NT2/D1 (cell line): Measurements from ENCODE around the gene ATP5PD.
A peak's percentile ranks its signal among the peaks of the same experiment; 100 is the strongest.

Experiments used
- DNase-seq: peaks from one replicate; pipeline ENCODE4 v3.0.0-alpha.2; 2011; ENCODE audit warnings: low read depth, low spot score
- H3K27me3 ChIP-seq: 2 replicates; pipeline ENCODE4 v1.6.0; 2011; ENCODE audit warnings: mild to moderate bottlenecking; ENCODE audit not compliant: insufficient read length, insufficient read depth
- H3K36me3 ChIP-seq: 2 replicates; pipeline ENCODE4 v1.6.1; 2011; ENCODE audit warnings: mild to moderate bottlenecking, low read length, mixed read lengths; ENCODE audit not compliant: insufficient read depth, insufficient read length
- H3K4me1 ChIP-seq: 2 replicates; pipeline ENCODE4 v1.5.1; 2011; ENCODE audit not compliant: insufficient read depth, insufficient read length
- H3K4me3 ChIP-seq: 2 replicates; pipeline ENCODE4 v1.5.1; 2011; ENCODE audit warnings: low read depth; ENCODE audit not compliant: insufficient read length
- H3K9ac ChIP-seq: 2 replicates; pipeline ENCODE4 v1.6.0; 2011; ENCODE audit warnings: low read depth; ENCODE audit not compliant: insufficient read length
- H3K9me3 ChIP-seq: 2 replicates; pipeline ENCODE4 v1.5.1; 2011; ENCODE audit warnings: mild to moderate bottlenecking, low read length; ENCODE audit not compliant: insufficient read depth
- SUZ12 ChIP-seq: IDR thresholded peaks from 2 replicates; pipeline ENCODE4 v1.6.1; 2011; ENCODE audit not compliant: insufficient read length, insufficient read depth; ENCODE audit errors: extremely low read depth
- YY1 ChIP-seq: IDR thresholded peaks from 2 replicates; pipeline ENCODE4 v1.6.1; 2011; ENCODE audit not compliant: insufficient read length, insufficient read depth
- ZNF274 ChIP-seq: IDR thresholded peaks from 2 replicates; pipeline ENCODE4 v1.6.1; 2011; ENCODE audit warnings: mild to moderate bottlenecking, low read depth, low read length

Gene ATP5PD

DNA sequence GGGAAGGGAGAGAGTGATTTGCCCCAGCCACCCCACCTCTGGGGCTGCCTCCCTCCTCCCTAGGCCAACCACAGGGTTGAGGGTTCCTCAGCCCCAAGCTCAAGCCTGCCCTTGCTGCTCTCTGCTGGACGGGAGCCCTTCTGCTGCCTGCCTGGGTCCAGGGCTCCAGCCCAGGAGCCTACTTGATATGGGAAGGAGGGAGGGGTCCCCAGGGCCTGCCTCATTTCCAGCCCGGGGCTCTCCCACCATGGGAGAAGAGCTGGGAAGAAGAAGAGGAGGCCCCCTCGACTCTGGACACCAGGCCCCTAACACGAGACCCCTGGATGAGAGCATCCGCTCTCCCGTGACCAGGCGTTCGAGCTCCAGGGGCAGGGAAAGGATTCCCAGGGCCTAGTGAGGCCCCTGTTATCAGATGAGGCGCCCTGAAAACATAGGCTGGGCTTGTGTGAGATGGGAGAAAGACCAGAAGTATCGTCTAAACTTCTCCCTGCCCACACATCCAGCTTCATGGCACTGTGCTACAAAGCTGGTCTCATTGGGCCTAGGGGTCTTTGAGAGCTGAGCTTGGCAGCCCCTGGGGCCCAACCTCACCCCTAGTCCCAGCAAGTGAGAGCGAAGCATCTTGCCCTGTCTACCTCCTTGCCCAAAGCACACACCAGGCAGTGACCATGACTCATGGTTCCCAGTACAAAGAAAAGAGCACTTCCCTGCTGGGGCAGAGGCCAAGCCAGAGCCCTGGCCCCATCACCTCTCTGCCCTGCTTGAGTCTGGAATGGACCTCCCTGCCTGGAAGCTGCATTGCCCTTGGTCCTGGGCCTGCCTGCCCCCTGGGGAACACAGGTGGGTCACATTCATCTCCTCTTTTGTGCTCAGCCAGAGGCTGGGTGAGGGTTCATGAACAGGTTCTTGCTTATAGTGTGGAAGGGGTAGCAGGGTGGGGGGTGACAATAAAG lies 42.0 kb upstream of the ATP5PD start:
- H3K4me3 ChIP-seq, result peak overlapping the region; percentile 81
- H3K27me3 ChIP-seq, result no peaks in the 10 kb centered on the region
- peak overlapping the region; percentile 98 for H3K9ac ChIP-seq
- peaks cover 26% of the 10 kb centered on the region for H3K4me1 ChIP-seq
- DNase-seq, result no peak
- H3K36me3 ChIP-seq, result peaks cover 8% of the 10 kb centered on the region
- no peaks in the 10 kb centered on the region for H3K9me3 ChIP-seq
- TF ChIP-seq ZNF274 (no peak), SUZ12 (no peak), YY1 (no peak)

GRCh38 chr17:75087558-75088453 lies 41.0 kb upstream of the ATP5PD start, which contains the start of gene SLC16A5:
Gene SLC16A5 (plus strand): TSS chr17:75087954. CDS start chr17:75093637, 5,683 bp downstream.
- peak within 1 kb of the TSS; percentile 81 for H3K4me3 ChIP-seq
- TF ChIP-seq ZNF274 (no peak), YY1 (no peak), SUZ12 (no peak)
- H3K27me3 ChIP-seq, result no peaks in the 10 kb centered on the region
- peaks cover 18% of the 10 kb centered on the region for H3K4me1 ChIP-seq
- peak; percentile 81 for DNase-seq
- H3K9ac ChIP-seq, result peak within 1 kb of the TSS; percentile 98
- H3K36me3 ChIP-seq, result peaks cover 2% of the 10 kb centered on the region
- no peaks in the 10 kb centered on the region for H3K9me3 ChIP-seq

DNA sequence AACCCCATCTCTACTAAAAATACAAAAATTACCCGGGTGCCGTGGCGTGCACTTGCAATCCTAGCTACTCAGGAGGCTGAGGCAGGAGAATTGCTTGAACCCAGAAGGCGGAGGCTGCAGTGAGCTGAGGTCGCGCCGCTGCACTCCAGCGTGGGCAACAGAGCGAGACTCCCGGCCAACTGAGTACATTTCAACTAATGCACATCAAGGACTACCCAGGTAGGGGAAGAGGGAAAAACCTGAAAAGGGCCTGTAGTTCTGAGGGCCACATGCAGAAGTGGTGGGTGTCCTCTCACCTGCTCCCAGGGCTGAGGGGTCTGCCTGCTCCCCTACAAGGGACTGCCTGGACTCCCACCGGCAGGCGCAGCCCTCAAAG lies 40.4 kb upstream of the ATP5PD start:
- H3K36me3 ChIP-seq, result peaks cover 2% of the 10 kb centered on the region
- peak overlapping the region; percentile 92 for H3K9ac ChIP-seq
- DNase-seq, result no peak
- no peaks in the 10 kb centered on the region for H3K9me3 ChIP-seq
- peak overlapping the region; percentile 55 for H3K4me3 ChIP-seq
- TF ChIP-seq SUZ12, result no peak
- TF ChIP-seq YY1, result no peak
- no peak for TF ChIP-seq ZNF274
- H3K4me1 ChIP-seq, result peaks cover 14% of the 10 kb centered on the region
- H3K27me3 ChIP-seq, result no peaks in the 10 kb centered on the region

DNA sequence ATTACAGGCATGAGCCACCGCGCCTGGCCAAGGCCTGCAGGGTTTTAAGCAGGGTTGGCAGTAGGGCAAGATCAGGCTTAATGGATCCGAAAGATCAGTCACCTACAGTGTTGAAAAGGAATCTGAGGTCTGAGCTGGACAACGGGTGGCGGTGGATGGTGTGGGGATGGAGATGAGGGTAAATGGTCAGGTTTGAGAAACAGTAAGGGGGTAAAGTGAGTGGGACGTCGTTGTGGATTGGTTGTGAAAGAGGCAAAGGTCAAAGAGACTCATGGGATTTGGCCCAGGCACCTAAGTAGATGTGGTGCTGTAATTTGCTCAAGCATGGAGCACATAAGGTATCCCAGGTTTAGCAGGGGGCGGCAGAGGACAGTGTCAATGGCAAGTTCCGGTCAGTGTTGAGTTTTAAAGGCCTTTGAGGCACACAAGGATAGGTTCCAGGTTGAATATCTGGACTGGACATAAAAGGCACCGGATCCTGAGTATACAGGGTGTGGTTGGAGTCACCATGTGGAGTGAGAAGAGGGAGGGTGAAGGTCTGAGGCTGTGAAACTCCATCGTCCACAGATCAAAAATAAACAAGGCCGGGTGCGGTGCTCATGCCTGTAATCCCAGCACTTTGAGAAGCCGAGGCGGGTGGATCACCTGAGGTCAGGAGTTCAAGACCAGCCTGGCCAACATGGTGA lies 39.9 kb upstream of the ATP5PD start:
- Histone ChIP-seq H3K4me3 (peak overlapping the region; percentile 55), H3K9ac (no peak overlapping the region), H3K9me3 (no peaks in the 10 kb centered on the region), H3K27me3 (no peaks in the 10 kb centered on the region), H3K4me1 (peaks cover 11% of the 10 kb centered on the region), H3K36me3 (peaks cover 2% of the 10 kb centered on the region)
- TF ChIP-seq ZNF274 (no peak), YY1 (no peak), SUZ12 (no peak)
- DNase-seq, result no peak

DNA sequence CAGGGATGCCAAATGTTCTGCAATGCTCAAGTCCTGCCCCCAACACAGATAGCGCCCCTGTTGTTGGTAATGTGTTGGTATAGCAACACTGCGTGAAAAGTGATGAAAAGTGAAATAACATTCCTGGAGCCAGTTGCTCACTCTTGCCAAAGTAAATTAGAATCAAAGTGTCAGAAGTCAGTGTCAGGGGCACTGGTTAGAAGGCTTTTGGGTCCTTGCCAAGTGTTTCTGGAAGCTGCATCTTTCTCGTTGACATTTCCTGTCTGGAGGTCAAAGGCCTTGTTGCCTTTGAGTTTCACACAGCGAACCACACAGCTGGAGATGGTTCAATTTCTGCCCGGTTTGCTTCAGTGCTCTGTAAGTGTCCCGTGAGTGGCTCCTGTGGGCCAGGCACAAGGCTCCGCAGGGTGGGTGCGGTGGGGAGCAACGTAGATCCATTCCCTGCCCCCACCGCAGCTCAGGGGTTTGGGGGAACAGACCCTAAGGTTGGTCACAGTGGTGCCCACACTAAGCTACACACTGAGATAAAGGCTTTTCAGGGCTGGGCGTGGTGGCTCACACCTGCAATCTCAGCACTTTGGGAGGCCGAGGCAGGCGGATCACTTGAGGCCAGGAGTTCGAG lies 37.4 kb upstream of the ATP5PD start:
- Histone ChIP-seq H3K9me3 (no peaks in the 10 kb centered on the region), H3K27me3 (no peaks in the 10 kb centered on the region), H3K36me3 (no peaks in the 10 kb centered on the region), H3K9ac (no peak overlapping the region), H3K4me1 (peaks cover 4% of the 10 kb centered on the region), H3K4me3 (no peak overlapping the region)
- TF ChIP-seq SUZ12 (no peak), YY1 (no peak), ZNF274 (no peak)
- DNase-seq, result no peak

DNA sequence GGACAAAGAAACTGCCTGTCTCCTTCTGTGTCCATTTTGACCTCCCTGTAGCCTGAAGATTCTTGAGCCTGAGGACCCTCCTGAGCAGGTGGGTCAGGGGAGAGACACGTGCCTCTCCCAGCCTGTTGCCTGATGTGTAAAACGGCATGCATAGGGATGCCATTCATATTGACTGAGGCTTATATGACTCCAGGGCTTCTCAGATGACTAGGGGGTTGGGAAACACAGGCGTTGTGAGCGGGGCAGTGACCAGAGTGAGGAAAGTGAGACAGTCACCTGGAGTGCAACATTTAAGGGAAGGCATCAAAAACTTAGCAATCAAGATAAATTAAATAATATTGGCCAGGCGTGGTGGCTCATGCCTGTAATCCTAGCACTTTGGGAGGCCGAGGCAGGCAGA lies 35.9 kb upstream of the ATP5PD start:
- TF ChIP-seq ZNF274, result no peak
- no peak for TF ChIP-seq YY1
- TF ChIP-seq SUZ12, result no peak
- H3K4me1 ChIP-seq, result peaks cover 17% of the 10 kb centered on the region
- no peak for DNase-seq
- H3K36me3 ChIP-seq, result no peaks in the 10 kb centered on the region
- H3K9ac ChIP-seq, result no peak overlapping the region
- no peaks in the 10 kb centered on the region for H3K27me3 ChIP-seq
- no peaks in the 10 kb centered on the region for H3K9me3 ChIP-seq
- H3K4me3 ChIP-seq, result no peak overlapping the region
